WERI-Rb-1 (cell line): ENCODE results near the gene SHOX.

Source experiments
- DNase-seq: peaks from one replicate; pipeline ENCODE4 v3.0.0-alpha.2; 2020
- H3K27ac ChIP-seq: fragments of 250-450 bp; sonication (Bioruptor Pico); 2 replicates; pipeline ENCODE4 v1.5.1; 2020; ENCODE audit warnings: mild to moderate bottlenecking, moderate library complexity
- H3K27me3 ChIP-seq: fragments of 250-450 bp; sonication (Bioruptor Pico); 2 replicates; pipeline ENCODE4 v1.5.1; 2021; ENCODE audit warnings: mild to moderate bottlenecking, low read depth, moderate library complexity; ENCODE audit not compliant: insufficient read depth, severe bottlenecking
- H3K36me3 ChIP-seq: fragments of 250-450 bp; sonication (Bioruptor Pico); 2 replicates; pipeline ENCODE4 v1.5.1; 2020; ENCODE audit warnings: mild to moderate bottlenecking, moderate library complexity
- H3K4me3 ChIP-seq: 2 replicates; pipeline ENCODE4 v1.5.1; 2011; ENCODE audit warnings: low read depth, mild to moderate bottlenecking, control low read depth, low read length
- H3K9me3 ChIP-seq: fragments of 250-450 bp; sonication (Bioruptor Pico); 2 replicates; pipeline ENCODE4 v1.5.1; 2021; ENCODE audit warnings: mild to moderate bottlenecking, moderate library complexity; ENCODE audit not compliant: severe bottlenecking
- CTCF ChIP-seq: IDR thresholded peaks from 2 replicates; pipeline ENCODE4 v1.5.1; 2011; ENCODE audit warnings: low read depth, mild to moderate bottlenecking, control low read depth, inconsistent platforms, low read length

SHOX gene

DNA sequence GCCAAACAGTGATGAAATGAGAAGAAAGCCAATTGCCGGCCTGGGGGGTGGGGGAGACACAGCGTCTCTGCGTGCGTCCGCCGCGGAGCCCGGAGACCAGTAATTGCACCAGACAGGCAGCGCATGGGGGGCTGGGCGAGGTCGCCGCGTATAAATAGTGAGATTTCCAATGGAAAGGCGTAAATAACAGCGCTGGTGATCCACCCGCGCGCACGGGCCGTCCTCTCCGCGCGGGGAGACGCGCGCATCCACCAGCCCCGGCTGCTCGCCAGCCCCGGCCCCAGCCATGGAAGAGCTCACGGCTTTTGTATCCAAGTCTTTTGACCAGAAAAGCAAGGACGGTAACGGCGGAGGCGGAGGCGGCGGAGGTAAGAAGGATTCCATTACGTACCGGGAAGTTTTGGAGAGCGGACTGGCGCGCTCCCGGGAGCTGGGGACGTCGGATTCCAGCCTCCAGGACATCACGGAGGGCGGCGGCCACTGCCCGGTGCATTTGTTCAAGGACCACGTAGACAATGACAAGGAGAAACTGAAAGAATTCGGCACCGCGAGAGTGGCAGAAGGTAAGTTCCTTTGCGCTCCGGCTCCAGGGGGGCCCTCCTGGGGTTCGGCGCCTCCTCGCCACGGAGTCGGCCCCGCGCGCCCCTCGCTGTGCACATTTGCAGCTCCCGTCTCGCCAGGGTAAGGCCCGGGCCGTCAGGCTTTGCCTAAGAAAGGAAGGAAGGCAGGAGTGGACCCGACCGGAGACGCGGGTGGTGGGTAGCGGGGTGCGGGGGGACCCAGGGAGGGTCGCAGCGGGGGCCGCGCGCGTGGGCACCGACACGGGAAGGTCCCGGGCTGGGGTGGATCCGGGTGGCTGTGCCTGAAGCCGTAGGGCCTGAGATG, at the start of gene SHOX:
Gene SHOX, plus strand, starts transcription at position 180 of the 885 bp plus-strand sequence. Its CDS starts 107 bp downstream, at position 287.
- Histone ChIP-seq H3K9me3 (no peaks in the 10 kb centered on the region), H3K27ac (no peak within 1 kb of the TSS), H3K27me3 (peaks cover 76% of the 10 kb centered on the region), H3K36me3 (no peaks in the 10 kb centered on the region), H3K4me3 (no peak within 1 kb of the TSS)
- no peak for TF ChIP-seq CTCF
- DNase-seq: no peak

- TF ChIP-seq CTCF: no peak
- no peak overlapping the region for H3K27ac ChIP-seq
- H3K9me3 ChIP-seq: no peaks in the 10 kb centered on the region
- no peak overlapping the region for H3K4me3 ChIP-seq
- H3K36me3 ChIP-seq: no peaks in the 10 kb centered on the region
- peaks cover 17% of the 10 kb centered on the region for H3K27me3 ChIP-seq
- no peak for DNase-seq
Measured at GRCh38 chrX:581066-581465, 49.5 kb upstream of the SHOX start.

- Histone ChIP-seq H3K9me3 (no peaks in the 10 kb centered on the region), H3K36me3 (no peaks in the 10 kb centered on the region), H3K27me3 (peaks cover 24% of the 10 kb centered on the region), H3K27ac (no peak overlapping the region), H3K4me3 (no peak overlapping the region)
- DNase-seq: no peak
- no peak for TF ChIP-seq CTCF
Measured at GRCh38 chrX:581720-582298, 48.8 kb upstream of the SHOX start.

GRCh38 chrX:584572-584971, 46.0 kb upstream of the SHOX start:
- H3K9me3 ChIP-seq: peaks cover 2% of the 10 kb centered on the region
- DNase-seq: no peak
- no peak overlapping the region for H3K4me3 ChIP-seq
- TF ChIP-seq CTCF: no peak
- H3K27me3 ChIP-seq: peaks cover 45% of the 10 kb centered on the region
- H3K27ac ChIP-seq: no peak overlapping the region
- H3K36me3 ChIP-seq: no peaks in the 10 kb centered on the region

- TF ChIP-seq CTCF: no peak
- no peak for DNase-seq
- Histone ChIP-seq H3K36me3 (no peaks in the 10 kb centered on the region), H3K9me3 (peaks cover 2% of the 10 kb centered on the region), H3K4me3 (no peak overlapping the region), H3K27me3 (peaks cover 50% of the 10 kb centered on the region), H3K27ac (no peak overlapping the region)
Measured at GRCh38 chrX:585115-585808, 45.3 kb upstream of the SHOX start.
